Lung (tissue), 16 donors: ENCODE data around the gene RECQL. TPM values are rescaled to one million over a fixed set of nuclear protein-coding genes. Genes with fewer than 3 reads are reported as not detected.

Experiments
- ATAC-seq: fragments of 200-7000 bp; cut with Tn5 transposase; one replicate; pipeline ENCODE4 v1.9.1; 2020; ENCODE audit warnings: moderate number of reproducible peaks; ENCODE audit not compliant: insufficient read depth, low FRiP score
- DNase-seq, 3 donors: peaks; one replicate each; pipeline ENCODE4 v3.0.0-alpha.2; 2013 to 2017
- H3K27ac ChIP-seq, 2 donors: one replicate each; pipeline ENCODE4 v1.5.1; 2013; ENCODE audit warnings: mild to moderate bottlenecking in 2 of 2, moderate library complexity in 2 of 2, control low read depth in 1 of 2, inconsistent platforms in 1 of 2, low read depth in 1 of 2, low read length in 1 of 2
- H3K27me3 ChIP-seq, 3 donors: one replicate each; pipeline ENCODE4 v1.5.1; 2013; ENCODE audit warnings: low read length in 2 of 3; ENCODE audit not compliant: control insufficient read depth in 3 of 3, insufficient read depth in 3 of 3
- H3K36me3 ChIP-seq, 4 donors: one replicate each; pipeline ENCODE4 v1.5.1; 2013; ENCODE audit warnings: low read length in 4 of 4, mild to moderate bottlenecking in 1 of 4, moderate library complexity in 1 of 4; ENCODE audit not compliant: control insufficient read depth in 4 of 4, insufficient read depth in 4 of 4
- H3K4me1 ChIP-seq, 5 donors: one replicate each; pipeline ENCODE4 v1.5.1; 2013; ENCODE audit warnings: low read length in 5 of 5, mild to moderate bottlenecking in 2 of 5, moderate library complexity in 1 of 5; ENCODE audit not compliant: control insufficient read depth in 5 of 5, insufficient read depth in 5 of 5
- H3K4me3 ChIP-seq: one replicate; pipeline ENCODE4 v1.5.1; 2013; ENCODE audit warnings: mild to moderate bottlenecking, control low read depth, moderate library complexity
- H3K9ac ChIP-seq, 2 donors: one replicate each; pipeline ENCODE4 v1.5.1; 2013; ENCODE audit warnings: low read length in 2 of 2, control low read depth in 1 of 2; ENCODE audit not compliant: insufficient read depth in 1 of 2
- H3K9me3 ChIP-seq, 4 donors: one replicate each; pipeline ENCODE4 v1.5.1; 2013; ENCODE audit warnings: low read length in 3 of 4, mild to moderate bottlenecking in 1 of 4, moderate library complexity in 1 of 4; ENCODE audit not compliant: control insufficient read depth in 4 of 4, insufficient read depth in 3 of 4
- WGBS, 2 donors: extraction: QIAGEN DNeasy Blood & Tissue Kit; methylation state at CpG; one replicate each; pipeline ENCODE4 v1.1.7; 2013; 5-methylcytosine and 5-hydroxymethylcytosine counted together
- long read RNA-seq, 5 donors: transcript quantifications; one replicate each; lab custom pipeline, GENCODE V29; 2026
- polyA plus RNA-seq, 2 donors: library from polyadenylated mRNA; stranded (reverse); fragments of 200-250 nt; gene quantifications; one replicate each; pipeline ENCODE4 v1.2.1, GENCODE V29; 2013
- total RNA-seq, 2 donors: library from RNA; depleted of rRNA in 1 of 2; stranded (reverse); fragments of >200 nt in 1 of 2; gene quantifications; one replicate each; pipeline ENCODE4 v1.2.1, GENCODE V29; 2014 to 2021
- TF ChIP-seq, protein P1 (sequence below): IDR thresholded peaks from 2 replicates; pipeline ENCODE4 v1.5.1; 2012; ENCODE audit warnings: mild to moderate bottlenecking; ENCODE audit errors: control extremely low read depth, extremely low read depth
- donor health status: control.
- donor health status: control.
- donor health status: Bipolar disorder and iron deficiency.
- donor health status: healthy.
- donor health status: DM: yes; HTN: yes; CAD: no.

The RECQL gene, protein sequence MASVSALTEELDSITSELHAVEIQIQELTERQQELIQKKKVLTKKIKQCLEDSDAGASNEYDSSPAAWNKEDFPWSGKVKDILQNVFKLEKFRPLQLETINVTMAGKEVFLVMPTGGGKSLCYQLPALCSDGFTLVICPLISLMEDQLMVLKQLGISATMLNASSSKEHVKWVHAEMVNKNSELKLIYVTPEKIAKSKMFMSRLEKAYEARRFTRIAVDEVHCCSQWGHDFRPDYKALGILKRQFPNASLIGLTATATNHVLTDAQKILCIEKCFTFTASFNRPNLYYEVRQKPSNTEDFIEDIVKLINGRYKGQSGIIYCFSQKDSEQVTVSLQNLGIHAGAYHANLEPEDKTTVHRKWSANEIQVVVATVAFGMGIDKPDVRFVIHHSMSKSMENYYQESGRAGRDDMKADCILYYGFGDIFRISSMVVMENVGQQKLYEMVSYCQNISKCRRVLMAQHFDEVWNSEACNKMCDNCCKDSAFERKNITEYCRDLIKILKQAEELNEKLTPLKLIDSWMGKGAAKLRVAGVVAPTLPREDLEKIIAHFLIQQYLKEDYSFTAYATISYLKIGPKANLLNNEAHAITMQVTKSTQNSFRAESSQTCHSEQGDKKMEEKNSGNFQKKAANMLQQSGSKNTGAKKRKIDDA
- 10 to 100 TPM; 34.7 to 36.0 TPM for total RNA-seq
- 10 to 100 TPM; 13.8 to 24.5 TPM for polyA plus RNA-seq
- long read RNA-seq, donor 1, partial matches to known transcripts: 0 of 1 reads
- long read RNA-seq, donor 1, other reads (novel, unspliced or antisense): 0 of 1 reads
- long read RNA-seq, donor 2, partial matches to known transcripts: 0 of 2 reads
- long read RNA-seq, donor 2, other reads (novel, unspliced or antisense): 0 of 2 reads
- long read RNA-seq, donor 3, partial matches to known transcripts: 56 of 67 reads
- long read RNA-seq, donor 3, other reads (novel, unspliced or antisense): 11 of 67 reads
- long read RNA-seq, donor 4: 0 reads
- long read RNA-seq, donor 5, partial matches to known transcripts: 0 of 3 reads
- long read RNA-seq, donor 5, other reads (novel, unspliced or antisense): 0 of 3 reads

GRCh38 chr12:21501258-21502163 lies at the start of gene RECQL, which contains the start of gene GOLT1B:
Gene RECQL, minus strand, starts transcription at chr12:21501635. Its CDS starts 2,065 bp downstream, at chr12:21499570.
Gene GOLT1B, plus strand, starts transcription at chr12:21501789. Its CDS starts 135 bp downstream, at chr12:21501924.
- peak; percentile 98 for ATAC-seq
- peak within 1 kb of the TSS; percentile 93 to 98 for H3K27ac ChIP-seq
- TF ChIP-seq, protein P1, sequence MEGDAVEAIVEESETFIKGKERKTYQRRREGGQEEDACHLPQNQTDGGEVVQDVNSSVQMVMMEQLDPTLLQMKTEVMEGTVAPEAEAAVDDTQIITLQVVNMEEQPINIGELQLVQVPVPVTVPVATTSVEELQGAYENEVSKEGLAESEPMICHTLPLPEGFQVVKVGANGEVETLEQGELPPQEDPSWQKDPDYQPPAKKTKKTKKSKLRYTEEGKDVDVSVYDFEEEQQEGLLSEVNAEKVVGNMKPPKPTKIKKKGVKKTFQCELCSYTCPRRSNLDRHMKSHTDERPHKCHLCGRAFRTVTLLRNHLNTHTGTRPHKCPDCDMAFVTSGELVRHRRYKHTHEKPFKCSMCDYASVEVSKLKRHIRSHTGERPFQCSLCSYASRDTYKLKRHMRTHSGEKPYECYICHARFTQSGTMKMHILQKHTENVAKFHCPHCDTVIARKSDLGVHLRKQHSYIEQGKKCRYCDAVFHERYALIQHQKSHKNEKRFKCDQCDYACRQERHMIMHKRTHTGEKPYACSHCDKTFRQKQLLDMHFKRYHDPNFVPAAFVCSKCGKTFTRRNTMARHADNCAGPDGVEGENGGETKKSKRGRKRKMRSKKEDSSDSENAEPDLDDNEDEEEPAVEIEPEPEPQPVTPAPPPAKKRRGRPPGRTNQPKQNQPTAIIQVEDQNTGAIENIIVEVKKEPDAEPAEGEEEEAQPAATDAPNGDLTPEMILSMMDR: no peak
- H3K27me3 ChIP-seq: no peaks in the 10 kb centered on the region
- peaks cover 5 to 23% (median 9%) of the 10 kb centered on the region in 5 donors for H3K4me1 ChIP-seq
- 0% methylated on average over 61 of the region's 61 CpGs for WGBS, 2 donors
- peak; percentile 96 to 99 (median 99) for DNase-seq
- peak within 1 kb of the TSS; percentile 97 for H3K4me3 ChIP-seq
- peak within 1 kb of the TSS; percentile 83 to 86 for H3K9ac ChIP-seq
- H3K9me3 ChIP-seq: no peaks in the 10 kb centered on the region
- H3K36me3 ChIP-seq: peaks cover 6 to 12% (median 8%) of the 10 kb centered on the region in 4 donors

DNA sequence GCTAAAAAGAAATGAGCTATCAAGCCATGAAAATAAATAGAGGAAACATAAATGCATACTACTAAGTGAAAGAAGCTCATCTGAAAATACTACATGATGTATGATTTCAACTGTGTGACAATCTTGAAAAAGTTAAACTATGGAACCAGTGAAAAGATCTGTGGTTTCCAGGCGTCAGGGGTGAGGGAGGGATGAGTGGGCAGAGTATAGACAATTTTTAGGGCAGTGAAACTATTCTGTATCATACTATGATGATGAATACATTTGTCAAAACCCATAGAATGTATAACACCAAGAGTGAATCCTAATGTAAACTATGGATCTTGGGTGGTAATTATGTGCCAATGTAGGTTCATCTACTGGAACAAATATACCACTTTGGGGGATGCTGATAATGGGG lies 46.0 kb upstream of the RECQL start:
- Histone ChIP-seq H3K4me3 (no peak overlapping the region), H3K4me1 (peaks cover 0 to 13% (median 0%) of the 10 kb centered on the region in 5 donors), H3K36me3 (no peaks in the 10 kb centered on the region), H3K27ac (no peak overlapping the region), H3K9ac (no peak overlapping the region), H3K9me3 (no peaks in the 10 kb centered on the region), H3K27me3 (no peaks in the 10 kb centered on the region)
- WGBS, 2 donors: 82 to 84% methylated on average over 1 of the region's 1 CpG
- ATAC-seq (no peak), DNase-seq (no peak)
- TF ChIP-seq, protein P1: no peak

DNA sequence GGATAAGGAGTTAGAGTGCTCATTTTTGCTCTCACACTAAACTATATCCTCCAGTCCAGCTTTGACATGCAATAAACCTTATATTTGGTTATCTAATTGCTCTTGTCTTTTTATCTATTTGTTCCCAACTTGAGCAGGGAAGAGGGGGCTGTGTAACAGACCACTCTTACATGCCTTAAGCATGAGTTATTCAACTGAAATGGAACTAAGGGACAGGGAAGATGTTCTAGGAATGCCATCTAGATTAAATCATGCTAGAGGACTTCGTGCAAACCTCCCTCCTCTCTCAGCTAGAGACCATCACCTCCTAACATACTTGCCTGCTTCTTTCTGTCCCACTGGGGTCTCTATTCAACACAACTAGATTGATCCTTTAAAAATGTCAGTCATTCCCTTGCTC lies 45.3 kb upstream of the RECQL start:
- Histone ChIP-seq H3K27me3 (no peaks in the 10 kb centered on the region), H3K27ac (no peak overlapping the region), H3K36me3 (no peaks in the 10 kb centered on the region), H3K9ac (no peak overlapping the region), H3K4me3 (no peak overlapping the region), H3K9me3 (no peaks in the 10 kb centered on the region), H3K4me1 (peaks cover 0 to 5% (median 0%) of the 10 kb centered on the region in 5 donors)
- TF ChIP-seq, protein P1: no peak
- ATAC-seq (no peak), DNase-seq (no peak)
- 0 to 32% methylated on average over 1 of the region's 1 CpG for WGBS, 2 donors
